SK-N-SH (cell line): ENCODE measurements around the gene PEDS1. TPM values are rescaled to one million over a fixed set of nuclear protein-coding genes. Genes with fewer than 3 reads are reported as not detected.

Experiments used
- CTCF ChIA-PET: fragments of 300-600, 350-600 bp; formaldehyde crosslinking; extraction: SDS; loops from one replicate; lab custom pipeline; 2021; lab: Yijun Ruan, JAX
- POLR2A ChIA-PET: fragments of 350-600 bp; sonication (Branson Sonifier 250); formaldehyde crosslinking; extraction: SDS; loops from one replicate; lab custom pipeline; 2020; ENCODE audit warnings: antibody characterized with exemption, inconsistent platforms; lab: Yijun Ruan, JAX
- DNase-seq: peaks from one replicate; pipeline ENCODE4 v3.0.0; 2012
- H2AFZ ChIP-seq: fragments of 200-600 bp; sonication (generic); 2 replicates; pipeline ENCODE4 v1.8.1; 2016; ENCODE audit warnings: antibody characterized with exemption, mild to moderate bottlenecking, low read depth
- H3F3A ChIP-seq: fragments of 200-600 bp; sonication (generic); replicated peaks from 2 replicates; pipeline ENCODE3; 2016; ENCODE audit warnings: antibody characterized with exemption, mild to moderate bottlenecking; ENCODE audit not compliant: insufficient read depth
- H3K27ac ChIP-seq, 2 experiments: fragments of 200-500 bp in 1 of 2; fragments of 200-600 bp in 1 of 2; sonication (Bioruptor generic) in 1 of 2; sonication (generic), shearing (Covaris generic) in 1 of 2; 2 replicates each; pipeline versions ENCODE4 v1.5.1 to v1.6.1; 2014 to 2016; ENCODE audit warnings: low read depth in 2 of 2, inconsistent platforms in 1 of 2, low read length in 1 of 2, mild to moderate bottlenecking in 1 of 2, mixed read lengths in 1 of 2
- H3K27me3 ChIP-seq: fragments of 200-600 bp; sonication (generic), shearing (Covaris generic); 2 replicates; pipeline ENCODE4 v1.6.1; 2016; ENCODE audit warnings: mixed run types; ENCODE audit not compliant: insufficient read depth
- H3K36me3 ChIP-seq, 2 experiments: fragments of 200-500 bp in 1 of 2; fragments of 200-600 bp in 1 of 2; sonication (Bioruptor generic) in 1 of 2; sonication (generic) in 1 of 2; replicated peaks in 1 of 2; 2 replicates each; pipeline versions ENCODE3 to v1.5.1; 2014 to 2016; ENCODE audit warnings: low read length in 1 of 2, mild to moderate bottlenecking in 1 of 2; ENCODE audit not compliant: insufficient read depth in 2 of 2, control insufficient read depth in 1 of 2
- H3K4me1 ChIP-seq, 2 experiments: fragments of 200-500 bp in 1 of 2; fragments of 200-600 bp in 1 of 2; sonication (Bioruptor generic) in 1 of 2; sonication (generic), shearing (Covaris generic) in 1 of 2; 2 replicates each; pipeline versions ENCODE4 v1.5.1 to v1.6.1; 2014 to 2016; ENCODE audit warnings: low read depth in 1 of 2, low read length in 1 of 2, mixed run types in 1 of 2; ENCODE audit not compliant: insufficient read depth in 2 of 2, control insufficient read depth in 1 of 2
- H3K4me2 ChIP-seq: fragments of 200-600 bp; sonication (generic), shearing (Covaris generic); 2 replicates; pipeline ENCODE4 v1.6.1; 2017; ENCODE audit warnings: mixed run types
- H3K4me3 ChIP-seq, 2 experiments: fragments of 200-500 bp in 1 of 2; fragments of 200-600 bp in 1 of 2; sonication (Bioruptor generic) in 1 of 2; sonication (generic), shearing (Covaris generic) in 1 of 2; 2 replicates each; pipeline versions ENCODE4 v1.5.1 to v1.8.1; 2014 to 2016; ENCODE audit warnings: low read depth in 2 of 2, inconsistent platforms in 1 of 2, low read length in 1 of 2, mild to moderate bottlenecking in 1 of 2, mixed read lengths in 1 of 2, moderate library complexity in 1 of 2
- H3K79me2 ChIP-seq: fragments of 200-600 bp; sonication (generic); 2 replicates; pipeline ENCODE4 v1.8.1; 2017; ENCODE audit warnings: mild to moderate bottlenecking; ENCODE audit not compliant: insufficient read depth
- H3K9ac ChIP-seq: fragments of 200-600 bp; sonication (generic); 2 replicates; pipeline ENCODE4 v1.6.1; 2017; ENCODE audit warnings: mixed run types
- H3K9me2 ChIP-seq: fragments of 200-600 bp; sonication (generic); 2 replicates; pipeline ENCODE4 v1.6.1; 2017; ENCODE audit warnings: mixed run types
- H3K9me3 ChIP-seq: fragments of 200-600 bp; sonication (generic); 2 replicates; pipeline ENCODE4 v1.6.1; 2017; ENCODE audit warnings: mixed run types, mild to moderate bottlenecking, moderate library complexity
- H4K20me1 ChIP-seq: fragments of 200-600 bp; sonication (generic); 2 replicates; pipeline ENCODE4 v1.6.1; 2017; ENCODE audit warnings: mild to moderate bottlenecking, mixed run types; ENCODE audit not compliant: insufficient read depth
- CHD2 ChIP-seq: fragments of 150-350 bp; IDR thresholded peaks from 2 replicates; pipeline ENCODE4 v1.6.1; 2018; ENCODE audit warnings: low read length; ENCODE audit not compliant: partially characterized antibody
- GABPA ChIP-seq: IDR thresholded peaks from 2 replicates; pipeline ENCODE4 v1.4.0; 2012; ENCODE audit warnings: low read depth, mild to moderate bottlenecking
- GATA2 ChIP-seq: sonication (generic); formaldehyde crosslinking; IDR thresholded peaks from 2 replicates; pipeline ENCODE4 v1.5.0; 2020; ENCODE audit warnings: mild to moderate bottlenecking, missing genetic modification reagents
- JUND ChIP-seq: IDR thresholded peaks from 2 replicates; pipeline ENCODE4 v1.4.0; 2012
- POLR2AphosphoS5 ChIP-seq: IDR thresholded peaks from 2 replicates; pipeline ENCODE4 v1.6.1; 2012; ENCODE audit warnings: low read depth, low read length
- REST ChIP-seq: IDR thresholded peaks from 2 replicates; pipeline ENCODE4 v1.6.1; 2012; ENCODE audit warnings: mild to moderate bottlenecking, low read depth, low read length, moderate library complexity
- SMC3 ChIP-seq: IDR thresholded peaks from 2 replicates; pipeline ENCODE4 v1.6.1; 2012; ENCODE audit warnings: low read depth, low read length, improper control_type of control experiment
- TAF1 ChIP-seq: IDR thresholded peaks from 2 replicates; pipeline ENCODE4 v1.6.1; 2012; ENCODE audit warnings: low read depth, mild to moderate bottlenecking, low read length, moderate library complexity, borderline replicate concordance
- USF1 ChIP-seq: IDR thresholded peaks from 2 replicates; pipeline ENCODE4 v1.4.0; 2012; ENCODE audit warnings: low read depth, borderline replicate concordance
- WGBS: methylation state at CpG from one replicate; pipeline ENCODE4 v1.1.6; 2017; ENCODE audit warnings: low lambda C conversion rate; 5-methylcytosine and 5-hydroxymethylcytosine counted together
- polyA plus RNA-seq, 3 experiments: library from polyadenylated mRNA; depleted of rRNA; stranded (reverse); fragments of >200 nt; gene quantifications; 2 replicates each; pipeline ENCODE4 v1.2.3, GENCODE V29; 2012
- TF ChIP-seq, protein P1 (sequence below): IDR thresholded peaks from 2 replicates; pipeline ENCODE4 v1.4.0; 2012; ENCODE audit warnings: low read depth

The PEDS1 gene
- polyA plus RNA-seq, 1 of the 3 experiments (the other 2 are of a cell fraction): 18.3 TPM

- TF ChIP-seq REST: no peak
- peak; percentile 48; the same call in 1 of the 2 replicates for TF ChIP-seq TAF1
- TF ChIP-seq, protein P1, sequence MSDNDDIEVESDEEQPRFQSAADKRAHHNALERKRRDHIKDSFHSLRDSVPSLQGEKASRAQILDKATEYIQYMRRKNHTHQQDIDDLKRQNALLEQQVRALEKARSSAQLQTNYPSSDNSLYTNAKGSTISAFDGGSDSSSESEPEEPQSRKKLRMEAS: peak; percentile 90
- 0 out of 2 replicates have a peak, but pooled peaks have one; percentile 29 for TF ChIP-seq GATA2 (CRISPR knock-in tag)
- TF ChIP-seq SMC3: no peak
- TF ChIP-seq POLR2AphosphoS5: peak; percentile 94
- peak; percentile 89 for TF ChIP-seq GABPA
- TF ChIP-seq JUND: 0 out of 2 replicates have a peak, but pooled peaks have one; percentile 6
These were observed 37.7 kb downstream of the PEDS1 start (continued) for GRCh38 chr20:50115591-50116367.

DNA sequence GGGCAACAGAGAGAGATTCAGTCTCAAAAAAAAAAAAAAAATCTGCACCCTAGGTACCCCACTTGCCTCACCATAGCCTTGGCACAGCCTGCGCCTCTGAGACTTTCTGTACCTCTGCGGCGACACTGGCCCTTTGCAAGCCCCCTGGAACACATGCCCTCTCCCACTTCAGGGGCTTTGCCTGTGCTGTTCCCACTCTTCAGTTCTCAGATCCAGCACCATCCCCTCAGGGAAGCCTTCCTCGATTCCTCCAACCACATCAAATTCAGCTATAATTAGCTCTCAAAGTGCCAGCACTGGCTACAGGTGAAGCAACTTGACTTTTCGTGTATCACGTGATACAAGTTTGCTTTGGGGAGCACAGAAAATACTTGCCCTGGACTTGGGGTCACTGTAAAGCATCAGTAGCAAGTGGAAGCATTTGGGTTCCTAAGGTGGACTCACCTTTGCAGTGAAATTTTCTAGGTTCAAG is 38.4 kb downstream of the PEDS1 start:
- DNase-seq: no peak
- TF ChIP-seq CHD2 (no peak), USF1 (peak; percentile 57; the same call in 1 of the 2 replicates)
- H3K79me2 ChIP-seq: peaks cover 55% of the 10 kb centered on the region
- peak overlapping the region; percentile 64 to 70 for H3K4me3 ChIP-seq
- H3K9me2 ChIP-seq: no peaks in the 10 kb centered on the region
- CTCF ChIA-PET: interaction anchor here (0.8 to 11.5 kb wide), 10 partner anchors 9 to 150 kb away, joined by 3 to 297 read pairs (median 7); no protein-coding TSS in a partner anchor
- POLR2A ChIA-PET: interaction anchor here (1.0 to 1.9 kb wide), 2 partner anchors 39 to 199 kb away, joined by 4 to 16 read pairs; partner anchors contain the start of gene PEDS1
- no peaks in the 10 kb centered on the region for H3K27me3 ChIP-seq
- H3K9ac ChIP-seq: peak overlapping the region; percentile 69
- peak overlapping the region; percentile 52 to 85; a peak in 3 of 4 replicates for H3K27ac ChIP-seq
- peaks cover 22% of the 10 kb centered on the region for H4K20me1 ChIP-seq
- H3K4me1 ChIP-seq: peaks cover 22 to 44% of the 10 kb centered on the region in 2 experiments; a peak in 3 of 4 replicates
- 18% methylated on average over 3 of the region's 6 CpGs for WGBS
- peak overlapping the region; percentile 94 for H2AFZ ChIP-seq
- H3K36me3 ChIP-seq: peaks cover 0 to 2% of the 10 kb centered on the region in 2 experiments
- H3K4me2 ChIP-seq: peak overlapping the region; percentile 90
- peaks cover 19% of the 10 kb centered on the region for H3F3A ChIP-seq
- no peaks in the 10 kb centered on the region for H3K9me3 ChIP-seq
